Keratinocyte (primary cell): ENCODE measurements around the gene LTB4R. TPM values are rescaled to one million over a fixed set of nuclear protein-coding genes. Genes with fewer than 3 reads are reported as not detected.

ENCODE experiments used
- DNase-seq: peaks from one replicate; pipeline ENCODE4 v3.0.0-alpha.2; 2011; ENCODE audit warnings: low read depth, missing footprints, low spot score
- FAIRE-seq: peaks from 2 replicates; lab custom pipeline; 2011; peaks lifted over from hg19 to GRCh38; lab: Jason Lieb, UNC
- H2AFZ ChIP-seq: 2 replicates; pipeline ENCODE4 v1.6.0; 2012; ENCODE audit warnings: low read length, control low read depth, inconsistent platforms; ENCODE audit not compliant: control insufficient read depth
- H3K27ac ChIP-seq: 2 replicates; pipeline ENCODE4 v1.5.1; 2011; ENCODE audit warnings: low read length; ENCODE audit not compliant: control insufficient read depth, insufficient read depth
- H3K27me3 ChIP-seq: 3 replicates; pipeline ENCODE4 v1.6.0; 2011; ENCODE audit warnings: low read length; ENCODE audit not compliant: control insufficient read depth, insufficient read depth; ENCODE audit errors: extremely low read depth
- H3K36me3 ChIP-seq, 2 experiments: 2 replicates in 1 of 2; 3 replicates in 1 of 2; pipeline ENCODE4 v1.5.1; 2011; ENCODE audit warnings: low read length in 2 of 2, mild to moderate bottlenecking in 1 of 2; ENCODE audit not compliant: control insufficient read depth in 2 of 2, insufficient read depth in 2 of 2; ENCODE audit errors: extremely low read depth in 1 of 2
- H3K4me1 ChIP-seq: 3 replicates; pipeline ENCODE4 v1.5.1; 2011; ENCODE audit warnings: low read length; ENCODE audit not compliant: control insufficient read depth, insufficient read depth; ENCODE audit errors: extremely low read depth
- H3K4me2 ChIP-seq: 3 replicates; pipeline ENCODE4 v1.6.0; 2011; ENCODE audit warnings: low read depth, low read length; ENCODE audit not compliant: control insufficient read depth, insufficient read depth; ENCODE audit errors: extremely low read depth
- H3K4me3 ChIP-seq, 3 experiments: fragments of 200-600 bp in 1 of 3; sonication (generic) in 1 of 3; 2 replicates in 2 of 3; 3 replicates in 1 of 3; pipeline ENCODE4 v1.5.1; 2011 to 2016; ENCODE audit warnings: low read length in 3 of 3, mild to moderate bottlenecking in 3 of 3, control low read depth in 2 of 3, inconsistent platforms in 1 of 3, low read depth in 1 of 3, mixed read lengths in 1 of 3, mixed run types in 1 of 3, moderate library complexity in 1 of 3; ENCODE audit not compliant: control insufficient read depth in 2 of 3, insufficient read depth in 2 of 3; ENCODE audit errors: extremely low read depth in 1 of 3
- H3K79me2 ChIP-seq: 2 replicates; pipeline ENCODE4 v1.6.0; 2012; ENCODE audit warnings: low read length; ENCODE audit not compliant: control insufficient read depth, insufficient read depth
- H3K9ac ChIP-seq: 3 replicates; pipeline ENCODE4 v1.6.0; 2011; ENCODE audit warnings: low read length; ENCODE audit not compliant: control insufficient read depth, insufficient read depth; ENCODE audit errors: extremely low read depth
- H3K9me1 ChIP-seq: 3 replicates; pipeline ENCODE4 v1.6.0; 2011; ENCODE audit warnings: low read length; ENCODE audit not compliant: control insufficient read depth, insufficient read depth; ENCODE audit errors: extremely low read depth
- H3K9me3 ChIP-seq: 2 replicates; pipeline ENCODE4 v1.5.1; 2012; ENCODE audit warnings: low read depth, low read length; ENCODE audit not compliant: control insufficient read depth
- H4K20me1 ChIP-seq: 3 replicates; pipeline ENCODE4 v1.6.0; 2011; ENCODE audit warnings: low read length; ENCODE audit not compliant: control insufficient read depth, insufficient read depth; ENCODE audit errors: extremely low read depth
- EZH2 ChIP-seq: IDR thresholded peaks from one replicate; pipeline ENCODE4 v1.6.1; 2012; ENCODE audit warnings: inconsistent platforms, mild to moderate bottlenecking, low read length, moderate library complexity
- dilution Hi-C: fragments of 300-500 bp; cut with MboI; formaldehyde crosslinking; loops from one replicate; pipeline ENCODE4 v1.7.0; 2020; ENCODE audit warnings: low sequenced_read_pairs; ENCODE audit not compliant: extremely low pct_ligation_motif_present
- polyA plus RNA-seq, 5 experiments: library from polyadenylated mRNA; depleted of rRNA in 3 of 5; stranded (reverse) in 3 of 5; stranded (forward) in 1 of 5; unstranded in 1 of 5; fragments of >200 nt; gene quantifications; 1 replicate in 1 of 5; 2 replicates in 3 of 5; 3 replicates in 1 of 5; pipeline versions ENCODE4 v1.2.1 to v1.2.3, GENCODE V29; 2011 to 2012; ENCODE audit warnings: missing spikeins in 2 of 5, low read depth in 1 of 5, low replicate concordance in 1 of 5
- TF ChIP-seq, protein P1 (sequence below), 3 experiments: IDR thresholded peaks in 1 of 3; conservative IDR thresholded peaks in 1 of 3; optimal IDR thresholded peaks in 1 of 3; 2 replicates in 2 of 3; 3 replicates in 1 of 3; pipeline versions ENCODE3 to v1.5.1; 2011; ENCODE audit warnings: low read length in 3 of 3, mild to moderate bottlenecking in 3 of 3, moderate library complexity in 2 of 3, control low read depth in 1 of 3, inconsistent platforms in 1 of 3; ENCODE audit not compliant: insufficient read depth in 2 of 3; ENCODE audit errors: extremely low read depth in 1 of 3

Gene LTB4R
- polyA plus RNA-seq, 1 donor (not counting 4 experiments of a cell fraction or from before 2014, with no cell fraction given): 14.6 TPM

- Histone ChIP-seq H3K27me3 (no peaks in the 10 kb centered on the region), H3K4me3 (no peak overlapping the region), H3K36me3 (peaks cover 20 to 25% of the 10 kb centered on the region in 2 experiments), H3K9me3 (no peaks in the 10 kb centered on the region), H3K4me2 (no peak overlapping the region), H4K20me1 (no peaks in the 10 kb centered on the region), H3K9me1 (no peaks in the 10 kb centered on the region), H3K9ac (no peak overlapping the region), H3K4me1 (peaks cover 11% of the 10 kb centered on the region), H2AFZ (no peak overlapping the region), H3K27ac (no peak overlapping the region), H3K79me2 (no peaks in the 10 kb centered on the region)
- DNase-seq (no peak), FAIRE-seq (no peak)
- dilution Hi-C loops: no loop called here
- TF ChIP-seq, protein P1, sequence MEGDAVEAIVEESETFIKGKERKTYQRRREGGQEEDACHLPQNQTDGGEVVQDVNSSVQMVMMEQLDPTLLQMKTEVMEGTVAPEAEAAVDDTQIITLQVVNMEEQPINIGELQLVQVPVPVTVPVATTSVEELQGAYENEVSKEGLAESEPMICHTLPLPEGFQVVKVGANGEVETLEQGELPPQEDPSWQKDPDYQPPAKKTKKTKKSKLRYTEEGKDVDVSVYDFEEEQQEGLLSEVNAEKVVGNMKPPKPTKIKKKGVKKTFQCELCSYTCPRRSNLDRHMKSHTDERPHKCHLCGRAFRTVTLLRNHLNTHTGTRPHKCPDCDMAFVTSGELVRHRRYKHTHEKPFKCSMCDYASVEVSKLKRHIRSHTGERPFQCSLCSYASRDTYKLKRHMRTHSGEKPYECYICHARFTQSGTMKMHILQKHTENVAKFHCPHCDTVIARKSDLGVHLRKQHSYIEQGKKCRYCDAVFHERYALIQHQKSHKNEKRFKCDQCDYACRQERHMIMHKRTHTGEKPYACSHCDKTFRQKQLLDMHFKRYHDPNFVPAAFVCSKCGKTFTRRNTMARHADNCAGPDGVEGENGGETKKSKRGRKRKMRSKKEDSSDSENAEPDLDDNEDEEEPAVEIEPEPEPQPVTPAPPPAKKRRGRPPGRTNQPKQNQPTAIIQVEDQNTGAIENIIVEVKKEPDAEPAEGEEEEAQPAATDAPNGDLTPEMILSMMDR (optimal IDR thresholded peaks at IDR 0.05 in 1 of 3, IDR thresholded peaks at IDR 0.05 in 1 of 3, conservative IDR thresholded peaks at IDR 0.05 in 1 of 3; ENCODE audit: extremely low read depth in 1 of 3, insufficient read depth in 2 of 3, low read length in 3 of 3): no peak
- TF ChIP-seq EZH2: no peak
These were observed 24.3 kb upstream of the LTB4R start for GRCh38 chr14:24286996-24287395.

DNA sequence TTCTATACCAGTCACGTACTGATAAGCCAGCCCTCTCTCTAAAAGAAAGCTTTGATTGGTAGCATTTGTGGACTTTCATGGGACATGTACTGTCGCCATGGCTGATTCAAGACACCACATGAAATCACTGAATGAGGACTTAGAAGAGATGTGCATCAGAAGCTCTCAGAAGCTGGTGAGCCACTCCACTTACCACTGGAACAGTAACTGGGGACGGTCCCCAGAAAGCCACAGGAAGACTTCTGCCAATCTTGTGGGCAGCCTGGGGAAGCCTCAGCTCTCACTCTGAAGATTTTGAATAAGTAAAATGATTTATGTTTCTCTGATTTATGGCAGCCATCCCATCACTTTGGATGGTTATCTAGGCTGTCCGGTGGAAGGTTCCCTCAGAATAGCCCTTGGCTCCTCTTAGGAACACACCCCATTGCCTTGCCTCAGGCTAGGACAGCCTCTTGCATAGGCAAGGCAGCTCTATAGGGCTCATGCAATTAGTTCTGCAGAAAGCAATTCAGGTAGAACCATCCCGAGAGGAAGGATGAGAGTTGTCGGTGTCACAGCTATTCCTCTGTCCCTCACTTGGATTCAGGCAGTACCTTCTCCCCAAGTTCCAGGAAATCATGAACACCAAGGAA is 21.5 kb upstream of the LTB4R start:
- no peak overlapping the region for H3K4me2 ChIP-seq
- H2AFZ ChIP-seq: no peak overlapping the region
- dilution Hi-C loops: no loop called here
- H3K9me3 ChIP-seq: no peaks in the 10 kb centered on the region
- H3K27ac ChIP-seq: no peak overlapping the region
- DNase-seq: no peak
- no peak overlapping the region for H3K4me3 ChIP-seq
- H3K4me1 ChIP-seq: peaks cover 7% of the 10 kb centered on the region
- no peaks in the 10 kb centered on the region for H3K9me1 ChIP-seq
- no peaks in the 10 kb centered on the region for H4K20me1 ChIP-seq
- no peak for FAIRE-seq
- H3K9ac ChIP-seq: no peak overlapping the region
- no peaks in the 10 kb centered on the region for H3K79me2 ChIP-seq
- H3K27me3 ChIP-seq: no peaks in the 10 kb centered on the region
- H3K36me3 ChIP-seq: peaks cover 27 to 33% of the 10 kb centered on the region in 2 experiments
- TF ChIP-seq, protein P1 (optimal IDR thresholded peaks at IDR 0.05 in 1 of 3, IDR thresholded peaks at IDR 0.05 in 1 of 3, conservative IDR thresholded peaks at IDR 0.05 in 1 of 3; ENCODE audit: extremely low read depth in 1 of 3, insufficient read depth in 2 of 3, low read length in 3 of 3): no peak
- TF ChIP-seq EZH2: no peak
